Gastroesophageal sphincter (tissue), 3 donors: ENCODE measurements around the gene SSBP2.

Experiments
- POLR2A ChIP-seq, 2 donors: fragments of 450-650 bp; IDR thresholded peaks; one replicate each; pipeline ENCODE4 v1.6.1; 2017; ENCODE audit warnings: antibody characterized with exemption in 2 of 2, mild to moderate bottlenecking in 2 of 2, moderate library complexity in 1 of 2
- TF ChIP-seq, protein P1 (sequence below), 4 experiments: fragments of 200-600 bp in 2 of 4; fragments of 450-650 bp in 2 of 4; sonication (generic) in 1 of 4; IDR thresholded peaks; one replicate each; pipeline ENCODE4 v1.5.1; 2017 to 2019; ENCODE audit warnings: antibody characterized with exemption in 4 of 4, mild to moderate bottlenecking in 2 of 4, moderate library complexity in 2 of 4

DNA sequence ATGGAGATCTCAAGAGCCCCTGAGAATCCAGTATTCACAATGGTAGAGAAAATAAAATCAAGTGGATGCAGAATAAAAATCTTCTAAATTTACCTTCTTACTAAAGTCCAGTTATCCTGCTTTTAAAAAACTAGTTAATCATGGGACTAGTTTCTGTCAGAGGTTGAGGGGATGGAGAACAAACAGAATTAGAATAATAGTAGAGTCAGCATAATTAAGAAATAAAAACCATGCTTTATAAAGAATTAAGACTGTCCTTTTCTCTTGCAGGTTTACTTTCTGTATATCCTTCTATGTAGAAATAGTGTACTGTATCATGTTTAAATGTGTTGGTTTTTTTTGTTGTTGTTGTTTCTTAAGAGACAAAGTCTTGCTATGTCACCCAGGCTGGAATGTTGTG lies 380.0 kb downstream of the SSBP2 start:
- TF ChIP-seq, protein P1, sequence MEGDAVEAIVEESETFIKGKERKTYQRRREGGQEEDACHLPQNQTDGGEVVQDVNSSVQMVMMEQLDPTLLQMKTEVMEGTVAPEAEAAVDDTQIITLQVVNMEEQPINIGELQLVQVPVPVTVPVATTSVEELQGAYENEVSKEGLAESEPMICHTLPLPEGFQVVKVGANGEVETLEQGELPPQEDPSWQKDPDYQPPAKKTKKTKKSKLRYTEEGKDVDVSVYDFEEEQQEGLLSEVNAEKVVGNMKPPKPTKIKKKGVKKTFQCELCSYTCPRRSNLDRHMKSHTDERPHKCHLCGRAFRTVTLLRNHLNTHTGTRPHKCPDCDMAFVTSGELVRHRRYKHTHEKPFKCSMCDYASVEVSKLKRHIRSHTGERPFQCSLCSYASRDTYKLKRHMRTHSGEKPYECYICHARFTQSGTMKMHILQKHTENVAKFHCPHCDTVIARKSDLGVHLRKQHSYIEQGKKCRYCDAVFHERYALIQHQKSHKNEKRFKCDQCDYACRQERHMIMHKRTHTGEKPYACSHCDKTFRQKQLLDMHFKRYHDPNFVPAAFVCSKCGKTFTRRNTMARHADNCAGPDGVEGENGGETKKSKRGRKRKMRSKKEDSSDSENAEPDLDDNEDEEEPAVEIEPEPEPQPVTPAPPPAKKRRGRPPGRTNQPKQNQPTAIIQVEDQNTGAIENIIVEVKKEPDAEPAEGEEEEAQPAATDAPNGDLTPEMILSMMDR (IDR thresholded peaks at IDR 0.05) = no peak
- no peak for TF ChIP-seq POLR2A (IDR thresholded peaks at IDR 0.05)
